ENCODE measurements around the gene SDF2L1.
A peak's percentile ranks its signal among the peaks of the same experiment; 100 is the strongest.

SDF2L1 gene

DNA sequence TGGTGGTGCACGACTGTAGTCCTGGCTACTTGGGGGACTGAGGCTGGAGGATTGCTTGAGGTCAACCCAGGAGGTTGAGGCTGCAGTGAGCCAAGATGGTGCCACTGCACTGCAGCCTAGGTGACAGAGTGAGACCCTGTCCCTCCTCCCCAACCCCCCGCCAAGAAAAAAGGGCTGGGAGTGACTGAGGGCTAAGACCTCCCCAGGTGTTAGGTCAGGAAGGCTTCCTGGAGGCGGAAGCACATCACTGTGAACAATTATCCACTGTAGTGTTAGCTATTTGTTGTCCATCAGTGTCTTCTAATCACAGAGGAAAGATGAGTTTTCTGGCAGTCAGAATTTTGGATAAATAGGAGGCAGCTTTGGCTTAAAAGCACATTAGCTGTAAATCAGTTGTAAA, 21.1 kb upstream of the SDF2L1 start:
- no peak for DNase-seq
- no peaks in the 10 kb centered on the region for H3K27me3 ChIP-seq (replicated peaks)
- H3K4me3 ChIP-seq (ENCODE audit: low read depth, low read length) = no peak overlapping the region

GRCh38 chr22:21622011-21622918, 19.8 kb upstream of the SDF2L1 start:
- TF ChIP-seq CTCF (IDR thresholded peaks at IDR 0.05; ENCODE audit: low read depth, low read length, missing control alignments) = no peak
- Histone ChIP-seq H3K27me3 (replicated peaks) (no peaks in the 10 kb centered on the region), H3K4me3 (ENCODE audit: low read depth, low read length) (no peak overlapping the region), H3K36me3 (replicated peaks) (peaks cover 46% of the 10 kb centered on the region), H3K27ac (peak overlapping the region; percentile 4)
- in situ Hi-C loops (cut with HindIII; ENCODE audit: low pct_ligation_motif_present, low sequenced_read_pairs) = no loop called here
- no peak for DNase-seq

More for the DNA sequence above, 21.1 kb upstream of the SDF2L1 start:
- Histone ChIP-seq H3K36me3 (replicated peaks) (peaks cover 41% of the 10 kb centered on the region), H3K27ac (no peak overlapping the region)
- in situ Hi-C loops (cut with HindIII; ENCODE audit: low pct_ligation_motif_present, low sequenced_read_pairs) = no loop called here
- TF ChIP-seq CTCF (IDR thresholded peaks at IDR 0.05; ENCODE audit: low read depth, low read length, missing control alignments) = no peak

DNA sequence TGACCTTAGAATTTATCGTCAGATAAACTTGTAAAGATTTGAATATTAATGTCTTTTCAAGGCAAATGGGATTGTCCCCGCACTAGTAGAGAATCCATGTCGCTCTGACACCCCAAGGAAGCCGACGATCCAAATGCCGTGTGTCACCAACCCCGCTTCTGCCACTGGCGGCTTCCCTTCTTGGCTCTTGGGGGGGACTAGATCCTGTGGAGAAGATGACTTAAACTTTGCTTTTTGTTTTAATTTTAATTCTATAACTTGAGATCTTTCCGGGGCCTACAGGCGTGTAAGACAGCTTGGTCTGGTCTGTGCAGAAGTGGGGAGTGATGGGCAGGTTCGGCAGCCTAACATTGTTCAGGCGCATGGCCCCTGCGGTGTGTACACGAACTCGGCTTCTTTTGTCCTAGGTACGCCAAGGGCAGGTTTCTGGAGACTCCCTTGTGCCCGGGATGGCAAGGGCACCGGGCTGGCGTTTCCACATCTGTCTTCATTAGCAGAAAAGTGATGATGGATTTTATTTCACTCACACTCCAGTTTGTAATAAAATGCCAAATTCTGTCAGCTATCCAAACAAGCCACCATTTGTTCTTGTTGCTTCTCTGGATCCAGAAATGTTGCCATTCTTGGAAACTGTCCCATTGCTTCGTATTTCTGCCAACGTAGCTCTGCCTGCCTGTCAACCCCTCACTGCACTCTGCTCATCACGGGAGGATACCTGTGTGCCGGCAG, 19.0 kb upstream of the SDF2L1 start:
- no peak overlapping the region for H3K27ac ChIP-seq
- in situ Hi-C loops (cut with HindIII; ENCODE audit: low pct_ligation_motif_present, low sequenced_read_pairs) = no loop called here
- H3K36me3 ChIP-seq (replicated peaks) = peaks cover 52% of the 10 kb centered on the region
- H3K4me3 ChIP-seq (ENCODE audit: low read depth, low read length) = no peak overlapping the region
- DNase-seq = no peak
- no peaks in the 10 kb centered on the region for H3K27me3 ChIP-seq (replicated peaks)
- no peak for TF ChIP-seq CTCF (IDR thresholded peaks at IDR 0.05; ENCODE audit: low read depth, low read length, missing control alignments)

DNA sequence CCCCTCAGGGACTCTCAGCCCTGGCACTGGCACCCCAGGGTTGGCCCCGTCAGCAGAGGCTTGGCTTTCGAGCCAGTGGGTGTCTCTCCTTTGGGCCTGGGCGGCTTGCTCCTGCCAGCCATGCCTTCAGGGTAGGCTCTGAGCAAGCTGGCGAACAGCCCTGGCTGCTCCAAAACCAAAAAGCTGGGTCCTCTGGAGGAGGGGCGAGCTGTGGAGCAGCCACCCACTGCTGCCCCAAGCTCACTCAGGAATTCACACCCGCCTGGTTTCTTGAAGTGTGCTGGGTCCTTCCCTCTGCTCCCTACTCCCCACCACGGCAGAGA, 18.5 kb upstream of the SDF2L1 start:
- DNase-seq = no peak
- Histone ChIP-seq H3K4me3 (ENCODE audit: low read depth, low read length) (no peak overlapping the region), H3K27ac (no peak overlapping the region), H3K36me3 (replicated peaks) (peaks cover 56% of the 10 kb centered on the region), H3K27me3 (replicated peaks) (no peaks in the 10 kb centered on the region)
- no peak for TF ChIP-seq CTCF (IDR thresholded peaks at IDR 0.05; ENCODE audit: low read depth, low read length, missing control alignments)
- in situ Hi-C loops (cut with HindIII; ENCODE audit: low pct_ligation_motif_present, low sequenced_read_pairs) = no loop called here

- no peak for DNase-seq
- TF ChIP-seq CTCF (IDR thresholded peaks at IDR 0.05; ENCODE audit: low read depth, low read length, missing control alignments) = peak; percentile 79
- no peak overlapping the region for H3K4me3 ChIP-seq (ENCODE audit: low read depth, low read length)
- peak overlapping the region; percentile 18 for H3K27ac ChIP-seq
- H3K36me3 ChIP-seq (replicated peaks) = peaks cover 58% of the 10 kb centered on the region
- in situ Hi-C loops (cut with HindIII; ENCODE audit: low pct_ligation_motif_present, low sequenced_read_pairs) = no loop called here
- no peaks in the 10 kb centered on the region for H3K27me3 ChIP-seq (replicated peaks)
Measured at GRCh38 chr22:21624120-21624879, 17.8 kb upstream of the SDF2L1 start.

Data from brain microvascular endothelial cell (primary cell).